ENCODE results near the gene TM9SF4.
"Not testable (repeated sequence)": the region's sequence is repeated elsewhere in the genome, so short reads cannot be mapped to it uniquely, and the experiment has no call there.

Gene TM9SF4

GRCh38 chr20:32098786-32099185 lies 10.7 kb upstream of the TM9SF4 start:
- DNase-seq, result no peak

GRCh38 chr20:32108814-32109391 lies 611 bp upstream of the TM9SF4 start:
- DNase-seq, result no peak

GRCh38 chr20:32110173-32110704 lies 725 bp downstream of the TM9SF4 start:
- no peak for DNase-seq

- DNase-seq, result no peak
Observed at GRCh38 chr20:32110727-32111126, 1.2 kb downstream of the TM9SF4 start.

- DNase-seq, result no peak
Observed at GRCh38 chr20:32111156-32111686, 1.7 kb downstream of the TM9SF4 start.

GRCh38 chr20:32111753-32112152 lies 2.2 kb downstream of the TM9SF4 start:
- no peak for DNase-seq

- peak; percentile 81 for DNase-seq
Observed at GRCh38 chr20:32112841-32113240, 3.3 kb downstream of the TM9SF4 start.

- no peak for DNase-seq
Observed at GRCh38 chr20:32113591-32114260, 4.2 kb downstream of the TM9SF4 start.

GRCh38 chr20:32114305-32114960 lies 4.9 kb downstream of the TM9SF4 start:
- DNase-seq, result no peak

GRCh38 chr20:32115211-32115767 lies 5.8 kb downstream of the TM9SF4 start:
- DNase-seq, result no peak

GRCh38 chr20:32116079-32116521 lies 6.6 kb downstream of the TM9SF4 start:
- DNase-seq, result no peak

GRCh38 chr20:32116796-32117195 lies 7.3 kb downstream of the TM9SF4 start:
- DNase-seq, result not testable (repeated sequence)

GRCh38 chr20:32118427-32118826 lies 8.9 kb downstream of the TM9SF4 start:
- DNase-seq, result not testable (repeated sequence)

GRCh38 chr20:32119734-32120133 lies 10.2 kb downstream of the TM9SF4 start:
- DNase-seq, result no peak

GRCh38 chr20:32121908-32122307 lies 12.4 kb downstream of the TM9SF4 start:
- not testable (repeated sequence) for DNase-seq

- DNase-seq, result no peak
Observed at GRCh38 chr20:32123088-32123487, 13.6 kb downstream of the TM9SF4 start.

GRCh38 chr20:32124916-32125454 lies 15.5 kb downstream of the TM9SF4 start:
- DNase-seq, result no peak

- DNase-seq, result no peak
Observed at GRCh38 chr20:32125506-32125905, 16.0 kb downstream of the TM9SF4 start.

GRCh38 chr20:32126919-32127318 lies 17.4 kb downstream of the TM9SF4 start:
- DNase-seq, result no peak

- DNase-seq, result no peak
Observed at GRCh38 chr20:32127347-32127746, 17.8 kb downstream of the TM9SF4 start.

- DNase-seq, result no peak
Observed at GRCh38 chr20:32128167-32128566, 18.7 kb downstream of the TM9SF4 start.

- DNase-seq, result no peak
Observed at GRCh38 chr20:32129863-32130262, 20.3 kb downstream of the TM9SF4 start.

GRCh38 chr20:32130352-32130751 lies 20.8 kb downstream of the TM9SF4 start:
- DNase-seq, result no peak

Data from CD4-positive, alpha-beta T cell treated with Interleukin-15 for 1 hour (primary cell).